Measurements from ENCODE around the gene ASTL. TPM values are rescaled to one million over a fixed set of nuclear protein-coding genes. Genes with fewer than 3 reads are reported as not detected.

The ASTL gene
- total and polyA plus RNA-seq, 2 of the 13 experiments (the other 11 are each of a cell fraction or from before 2014, with no cell fraction given) = not detected

GRCh38 chr2:96169868-96170507 is 31.7 kb upstream of the ASTL start:
- ChIA-PET CTCF (ENCODE audit: low intra/inter-chr PET ratio, low total read pairs) (no interaction called here), POLR2A (no interaction called here)
- H3K27me3 ChIP-seq (ENCODE audit: control insufficient read depth in 1 of 2, insufficient read depth in 2 of 2, low read length in 2 of 2) = peaks cover 0 to 5% of the 10 kb centered on the region in 2 experiments; a peak in 1 of 5 replicates
- no peaks in the 10 kb centered on the region for H3K79me2 ChIP-seq (ENCODE audit: insufficient read depth, low read length)
- H3K36me3 ChIP-seq (replicated peaks in 1 of 2; ENCODE audit: control insufficient read depth in 1 of 2, insufficient read depth in 2 of 2, low read length in 2 of 2) = no peaks in the 10 kb centered on the region
- intact Hi-C loops (cut with micrococcal nuclease; ENCODE audit: unreplicated experiment) (loop anchor here (10.0 kb wide), 1 partner anchor 145 kb away; no protein-coding TSS in a partner anchor), in situ Hi-C loops (cut with HindIII; ENCODE audit: extremely low pct_ligation_motif_present, low pct_unique_long_range_greater_than_20kb) (no loop called here)
- no TSS peak for BruUV-seq (replicated peaks)
- H3K9ac ChIP-seq (ENCODE audit: insufficient read depth, low read depth, low read length) = no peak overlapping the region
- ATAC-seq (no peak), FAIRE-seq (no peak), DNase-seq (ENCODE audit: low spot score) (no peak)
- WGBS (ENCODE audit: low lambda C conversion rate) = 0% methylated on average over 2 of the region's 2 CpGs
- H3K4me2 ChIP-seq (ENCODE audit: low read depth, low read length) = no peak overlapping the region
- H2AFZ ChIP-seq (ENCODE audit: low read length) = no peak overlapping the region
- no peak overlapping the region for H3K4me3 ChIP-seq (replicated peaks in 1 of 3; ENCODE audit: insufficient read depth in 1 of 3, low read depth in 2 of 3, low read length in 3 of 3)
- no peak for TF ChIP-seq GATAD1 (CRISPR knock-in tag; IDR thresholded peaks at IDR 0.05)
- TF ChIP-seq ATF7 (IDR thresholded peaks at IDR 0.05) = peak; percentile 73
- no peak for TF ChIP-seq ATF7 (CRISPR knock-in tag; IDR thresholded peaks at IDR 0.05)
- peak; percentile 69 for TF ChIP-seq CREB1 (IDR thresholded peaks at IDR 0.05)
- TF ChIP-seq CREB1 (CRISPR knock-in tag; IDR thresholded peaks at IDR 0.05) = no peak
- TF ChIP-seq PRMT3 (CRISPR knock-in tag; IDR thresholded peaks at IDR 0.05; ENCODE audit: borderline replicate concordance, low read depth) = no peak
- TF ChIP-seq CEBPB (IDR thresholded peaks at IDR 0.05; ENCODE audit: borderline replicate concordance, low read depth, low read length) = peak; percentile 29; the same call in 1 of the 2 replicates
- no peaks in the 10 kb centered on the region for H4K20me1 ChIP-seq (ENCODE audit: insufficient read depth, low read length)
- no peaks in the 10 kb centered on the region for H3K9me3 ChIP-seq (ENCODE audit: low read length)
- no peaks in the 10 kb centered on the region for H3K4me1 ChIP-seq (ENCODE audit: insufficient read depth, low read length)
- H3K27ac ChIP-seq (ENCODE audit: extremely low read length, insufficient read depth, low read length) = no peak overlapping the region

GRCh38 chr2:96167407-96168013 is 29.2 kb upstream of the ASTL start:
- ATAC-seq (no peak), FAIRE-seq (no peak)
- POLR2A ChIA-PET = no interaction called here

More at GRCh38 chr2:96167407-96168013, 29.2 kb upstream of the ASTL start:
- Histone ChIP-seq H3K4me2 (ENCODE audit: low read depth, low read length) (no peak overlapping the region), H3K4me3 (replicated peaks in 1 of 3; ENCODE audit: insufficient read depth in 1 of 3, low read depth in 2 of 3, low read length in 3 of 3) (no peak overlapping the region), H3K79me2 (ENCODE audit: insufficient read depth, low read length) (no peaks in the 10 kb centered on the region), H4K20me1 (ENCODE audit: insufficient read depth, low read length) (no peaks in the 10 kb centered on the region), H2AFZ (ENCODE audit: low read length) (no peak overlapping the region), H3K27me3 (ENCODE audit: control insufficient read depth in 1 of 2, insufficient read depth in 2 of 2, low read length in 2 of 2) (peaks cover 1 to 5% of the 10 kb centered on the region in 2 experiments; a peak in 2 of 5 replicates), H3K36me3 (replicated peaks in 1 of 2; ENCODE audit: control insufficient read depth in 1 of 2, insufficient read depth in 2 of 2, low read length in 2 of 2) (no peaks in the 10 kb centered on the region), H3K9me3 (ENCODE audit: low read length) (no peaks in the 10 kb centered on the region), H3K27ac (ENCODE audit: extremely low read length, insufficient read depth, low read length) (no peak overlapping the region), H3K9ac (ENCODE audit: insufficient read depth, low read depth, low read length) (no peak overlapping the region), H3K4me1 (ENCODE audit: insufficient read depth, low read length) (peaks cover 16% of the 10 kb centered on the region)
- 20% methylated on average over 6 of the region's 6 CpGs for WGBS (ENCODE audit: low lambda C conversion rate)
- DNase-seq (ENCODE audit: low spot score) = no peak
- CTCF ChIA-PET (ENCODE audit: low intra/inter-chr PET ratio, low total read pairs) = no interaction called here
- intact Hi-C loops (cut with micrococcal nuclease; ENCODE audit: unreplicated experiment) (no loop called here), in situ Hi-C loops (cut with HindIII; ENCODE audit: extremely low pct_ligation_motif_present, low pct_unique_long_range_greater_than_20kb) (no loop called here)
- BruUV-seq (replicated peaks) = no TSS peak
- TF ChIP-seq ZNF503 (CRISPR knock-in tag; IDR thresholded peaks at IDR 0.05) = no peak
